ENCODE data around the gene DLST. TPM values are rescaled to one million over a fixed set of nuclear protein-coding genes. Genes with fewer than 3 reads are reported as not detected.

Gene DLST
- total and polyA plus RNA-seq, 4 experiments from 2014 or later, result 4.8 to 104 (median 56.0) TPM

DNA sequence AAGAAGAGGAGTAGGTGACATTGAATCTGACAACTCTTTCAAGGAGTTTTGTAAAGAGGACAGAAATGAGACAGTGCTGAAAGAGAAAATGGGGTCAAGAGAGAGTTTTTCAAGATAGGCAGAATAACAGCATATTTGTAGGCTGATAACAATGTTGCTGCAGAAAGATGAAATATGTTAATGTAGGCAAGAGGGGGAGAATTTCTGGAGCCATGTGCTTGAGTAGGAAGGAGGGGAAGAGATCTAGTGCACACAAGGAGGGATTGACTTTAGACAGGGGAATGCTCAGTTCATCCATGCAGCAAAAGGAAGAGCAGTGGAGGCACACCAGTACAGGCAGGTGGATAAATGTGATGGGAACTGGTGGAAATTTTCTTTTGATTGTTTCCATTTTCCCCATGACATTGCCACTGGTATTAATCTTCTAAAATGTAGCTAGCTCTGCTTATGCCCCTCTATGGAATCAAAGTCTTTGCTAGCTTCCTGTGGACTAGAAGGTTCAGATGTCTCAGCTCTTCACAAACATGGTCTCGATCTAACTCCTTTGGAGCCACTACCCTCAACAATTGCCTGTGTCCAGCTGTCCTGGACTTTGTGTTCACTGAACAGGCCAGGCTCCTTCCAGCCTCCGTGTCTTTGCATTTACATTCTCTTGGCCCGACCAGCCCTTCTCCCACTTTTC lies 14.9 kb upstream of the DLST start:
- Mint-ChIP-seq H3K4me3 (peak overlapping the region in 7 of 8 donors; percentile 0 to 77 (median 39)), H3K9me3 (no peaks in the 10 kb centered on the region), H3K27ac (peak overlapping the region; percentile 42 to 91 (median 62)), H3K27me3 (no peaks in the 10 kb centered on the region), H3K36me3 (no peaks in the 10 kb centered on the region), H3K4me1 (peaks cover 18 to 25% (median 21%) of the 10 kb centered on the region in 4 donors)
- intact Hi-C loops (cut with micrococcal nuclease), result loop anchor here (2.0 kb wide), 1 partner anchor 14 kb away; the partner anchor contains the start of gene DLST
- no peak overlapping the region for H3K4me3 ChIP-seq (ENCODE audit: low read length in 2 of 2)
- H3K27me3 ChIP-seq (ENCODE audit: insufficient read depth, low read length), result no peaks in the 10 kb centered on the region
- no peak overlapping the region for H3K27ac ChIP-seq (ENCODE audit: low read depth, low read length)
- no peaks in the 10 kb centered on the region for H3K9me3 ChIP-seq (ENCODE audit: control insufficient read depth in 1 of 2, low read length in 2 of 2)
- H3K4me1 ChIP-seq (ENCODE audit: insufficient read depth, low read length), result peaks cover 16% of the 10 kb centered on the region
- ChIA-PET POLR2A (ENCODE audit: partially characterized antibody) (interaction anchor here (1.2 to 8.8 kb wide), 4 partner anchors 10 to 137 kb away, joined by 3 to 94 read pairs (median 6); partner anchors contain the start of genes DLST and PROX2), CTCF (ENCODE audit: partially characterized antibody) (interaction anchor here (0.6 to 19.5 kb wide), 7 partner anchors 7 to 221 kb away, joined by 3 to 253 read pairs (median 3); partner anchors contain the start of gene PROX2)
- no peak for DNase-seq
- no peaks in the 10 kb centered on the region for H3K36me3 ChIP-seq (ENCODE audit: insufficient read depth, low read length)

DNA sequence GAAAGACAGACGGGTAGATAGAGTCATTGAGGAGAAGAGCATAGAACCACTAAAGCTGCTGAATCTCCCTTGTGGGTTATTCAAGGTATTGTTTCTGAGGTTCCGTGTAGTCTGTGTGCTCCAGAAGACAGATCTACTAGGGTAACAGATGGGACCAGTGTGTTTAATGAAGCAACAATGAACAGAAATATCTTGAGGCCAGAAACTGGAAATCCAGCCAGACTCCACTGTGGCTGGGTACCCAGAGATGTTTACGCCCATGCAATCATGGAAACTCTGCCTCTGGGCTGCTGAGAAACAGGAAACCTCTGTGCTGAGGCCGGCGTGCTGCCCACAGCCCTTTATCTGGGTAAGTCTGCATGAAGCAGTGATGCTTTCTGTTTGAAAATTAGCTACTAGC lies 14.0 kb upstream of the DLST start:
- Histone ChIP-seq H3K4me1 (ENCODE audit: insufficient read depth, low read length) (peaks cover 16% of the 10 kb centered on the region), H3K9me3 (ENCODE audit: control insufficient read depth in 1 of 2, low read length in 2 of 2) (no peaks in the 10 kb centered on the region), H3K36me3 (ENCODE audit: insufficient read depth, low read length) (no peaks in the 10 kb centered on the region), H3K4me3 (ENCODE audit: low read length in 2 of 2) (no peak overlapping the region), H3K27me3 (ENCODE audit: insufficient read depth, low read length) (no peaks in the 10 kb centered on the region), H3K27ac (ENCODE audit: low read depth, low read length) (no peak overlapping the region)
- CTCF ChIA-PET (ENCODE audit: partially characterized antibody), result interaction anchor here (0.8 to 19.5 kb wide), 9 partner anchors 8 to 221 kb away, joined by 3 to 253 read pairs (median 4); partner anchors contain the start of gene PROX2
- no peaks in the 10 kb centered on the region for H3K27me3 Mint-ChIP-seq
- intact Hi-C loops (cut with micrococcal nuclease), result loop anchor here (2.0 kb wide), 1 partner anchor 13 kb away; the partner anchor contains the start of gene DLST
- no peaks in the 10 kb centered on the region for H3K9me3 Mint-ChIP-seq
- POLR2A ChIA-PET (ENCODE audit: partially characterized antibody), result interaction anchor here (0.6 to 8.8 kb wide), 7 partner anchors 9 to 137 kb away, joined by 3 to 94 read pairs (median 4); partner anchors contain the start of genes DLST, PROX2 and YLPM1
- H3K36me3 Mint-ChIP-seq, result no peaks in the 10 kb centered on the region
- peak overlapping the region; percentile 28 to 88 (median 59) for H3K27ac Mint-ChIP-seq
- H3K4me1 Mint-ChIP-seq, result peaks cover 18 to 25% (median 21%) of the 10 kb centered on the region in 4 donors
- DNase-seq, result peak; percentile 41 to 66 (median 47)
- peak overlapping the region in 7 of 8 donors; percentile 21 to 77 (median 56) for H3K4me3 Mint-ChIP-seq

DNA sequence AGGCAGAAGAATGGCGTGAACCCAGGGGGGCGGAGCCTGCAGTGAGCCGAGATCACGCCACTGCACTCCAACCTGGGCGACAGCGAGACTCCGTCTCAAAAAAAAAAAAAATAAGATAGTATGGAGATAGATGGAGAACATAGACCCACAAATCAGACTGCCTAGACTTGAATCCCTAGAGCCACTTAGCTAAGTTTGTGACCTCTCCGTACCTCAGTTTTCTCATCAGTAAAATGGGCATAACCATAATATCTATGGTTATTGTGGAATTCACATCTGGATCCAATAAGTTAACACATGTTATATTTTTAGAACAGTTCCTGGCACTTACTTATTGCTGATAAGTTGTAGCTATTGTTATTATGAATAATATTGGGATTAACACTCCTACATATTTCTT lies 13.0 kb upstream of the DLST start:
- no peak overlapping the region for H3K4me3 ChIP-seq (ENCODE audit: low read length in 2 of 2)
- no peaks in the 10 kb centered on the region for H3K27me3 ChIP-seq (ENCODE audit: insufficient read depth, low read length)
- intact Hi-C loops (cut with micrococcal nuclease), result no loop called here
- H3K9me3 ChIP-seq (ENCODE audit: control insufficient read depth in 1 of 2, low read length in 2 of 2), result no peaks in the 10 kb centered on the region
- Mint-ChIP-seq H3K27me3 (no peaks in the 10 kb centered on the region), H3K36me3 (no peaks in the 10 kb centered on the region), H3K27ac (no peak overlapping the region), H3K4me1 (peaks cover 19 to 28% (median 23%) of the 10 kb centered on the region in 4 donors), H3K4me3 (no peak overlapping the region), H3K9me3 (no peaks in the 10 kb centered on the region)
- no peak overlapping the region for H3K27ac ChIP-seq (ENCODE audit: low read depth, low read length)
- DNase-seq, result no peak
- ChIA-PET CTCF (ENCODE audit: partially characterized antibody) (interaction anchor here (1.5 to 19.5 kb wide), 6 partner anchors 7 to 40 kb away, joined by 3 to 253 read pairs (median 12); partner anchors contain the start of gene PROX2), POLR2A (ENCODE audit: partially characterized antibody) (interaction anchor here (1.4 to 8.8 kb wide), 3 partner anchors 8 to 106 kb away, joined by 6 to 94 read pairs (median 9); partner anchors contain the start of genes DLST, PROX2 and YLPM1)
- no peaks in the 10 kb centered on the region for H3K36me3 ChIP-seq (ENCODE audit: insufficient read depth, low read length)
- peaks cover 16% of the 10 kb centered on the region for H3K4me1 ChIP-seq (ENCODE audit: insufficient read depth, low read length)

DNA sequence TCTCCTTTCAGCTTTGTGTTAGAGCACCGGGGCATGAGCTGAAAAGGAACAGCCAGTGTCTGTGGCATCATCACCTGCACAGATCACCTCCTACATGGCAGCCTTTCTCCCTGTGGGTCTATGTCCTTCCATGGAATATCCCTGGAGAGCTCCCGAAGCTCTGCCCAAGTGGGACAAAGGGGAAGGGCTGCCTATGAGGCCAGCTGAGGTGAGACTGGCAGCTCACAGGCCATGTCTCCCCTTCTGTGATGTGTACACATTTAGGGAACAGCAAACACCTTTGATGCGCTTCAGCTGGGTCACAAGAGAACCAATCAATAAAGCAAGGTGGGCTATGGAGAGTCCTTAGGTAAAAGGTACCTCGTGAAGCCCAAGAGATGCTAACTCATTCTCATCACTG lies 9.9 kb upstream of the DLST start:
- POLR2A ChIA-PET (ENCODE audit: partially characterized antibody), result interaction anchor here (0.9 to 8.8 kb wide), 4 partner anchors 11 to 17 kb away, joined by 3 to 94 read pairs (median 5); partner anchors contain the start of gene DLST
- no peak overlapping the region for H3K4me3 Mint-ChIP-seq
- CTCF ChIA-PET (ENCODE audit: partially characterized antibody), result interaction anchor here (0.9 to 19.5 kb wide), 7 partner anchors 9 to 35 kb away, joined by 3 to 253 read pairs (median 6); no protein-coding TSS in a partner anchor

DNA sequence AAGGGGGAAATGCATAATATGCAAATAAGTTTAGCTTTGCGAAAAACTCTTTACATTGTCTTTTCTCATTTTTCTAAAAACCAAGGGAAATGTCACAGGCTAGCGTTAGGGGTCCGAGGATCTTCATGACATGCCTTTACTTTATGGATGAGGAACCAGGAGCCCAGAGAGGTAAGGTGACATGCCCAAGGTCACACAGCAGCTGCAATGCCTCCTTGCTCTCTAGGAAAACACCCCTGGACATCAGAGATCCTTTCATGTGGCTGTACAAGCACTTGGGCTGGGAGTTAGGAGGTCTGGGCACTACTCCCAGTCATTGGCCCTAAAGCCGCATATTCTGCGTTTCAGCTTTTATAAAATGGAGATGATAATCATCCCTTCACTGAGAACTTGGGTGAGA lies 6.5 kb upstream of the DLST start:
- no peak overlapping the region for H3K27ac ChIP-seq (ENCODE audit: low read depth, low read length)
- H3K4me1 ChIP-seq (ENCODE audit: insufficient read depth, low read length), result peaks cover 17% of the 10 kb centered on the region
- Mint-ChIP-seq H3K4me3 (peak overlapping the region in 5 of 8 donors; percentile 18 to 77 (median 52)), H3K36me3 (no peaks in the 10 kb centered on the region), H3K27me3 (no peaks in the 10 kb centered on the region), H3K9me3 (no peaks in the 10 kb centered on the region), H3K27ac (peak overlapping the region in 4 of 7 donors; percentile 33 to 70 (median 60)), H3K4me1 (peaks cover 21 to 36% (median 29%) of the 10 kb centered on the region in 4 donors)
- no peaks in the 10 kb centered on the region for H3K27me3 ChIP-seq (ENCODE audit: insufficient read depth, low read length)
- POLR2A ChIA-PET (ENCODE audit: partially characterized antibody), result interaction anchor here (0.6 to 8.8 kb wide), 3 partner anchors 8 to 36 kb away, joined by 3 to 94 read pairs (median 4); partner anchors contain the start of gene DLST
- no peaks in the 10 kb centered on the region for H3K36me3 ChIP-seq (ENCODE audit: insufficient read depth, low read length)
- intact Hi-C loops (cut with micrococcal nuclease), result no loop called here
- H3K4me3 ChIP-seq (ENCODE audit: low read length in 2 of 2), result no peak overlapping the region
- CTCF ChIA-PET (ENCODE audit: partially characterized antibody), result interaction anchor here (1.0 to 19.5 kb wide), 3 partner anchors 7 to 31 kb away, joined by 3 to 253 read pairs (median 139); no protein-coding TSS in a partner anchor
- H3K9me3 ChIP-seq (ENCODE audit: control insufficient read depth in 1 of 2, low read length in 2 of 2), result no peaks in the 10 kb centered on the region
- DNase-seq, result no peak

More for the DNA sequence above, 9.9 kb upstream of the DLST start:
- Mint-ChIP-seq H3K27ac (peak overlapping the region in 1 of 7 donors; percentile 57), H3K4me1 (peaks cover 23 to 39% (median 30%) of the 10 kb centered on the region in 4 donors), H3K36me3 (no peaks in the 10 kb centered on the region), H3K27me3 (no peaks in the 10 kb centered on the region), H3K9me3 (no peaks in the 10 kb centered on the region)
- DNase-seq, result no peak
- H3K9me3 ChIP-seq (ENCODE audit: control insufficient read depth in 1 of 2, low read length in 2 of 2), result no peaks in the 10 kb centered on the region
- no peak overlapping the region for H3K27ac ChIP-seq (ENCODE audit: low read depth, low read length)
- intact Hi-C loops (cut with micrococcal nuclease), result no loop called here
- H3K4me3 ChIP-seq (ENCODE audit: low read length in 2 of 2), result no peak overlapping the region
- H3K4me1 ChIP-seq (ENCODE audit: insufficient read depth, low read length), result peaks cover 30% of the 10 kb centered on the region
- no peaks in the 10 kb centered on the region for H3K36me3 ChIP-seq (ENCODE audit: insufficient read depth, low read length)
- H3K27me3 ChIP-seq (ENCODE audit: insufficient read depth, low read length), result no peaks in the 10 kb centered on the region

DNA sequence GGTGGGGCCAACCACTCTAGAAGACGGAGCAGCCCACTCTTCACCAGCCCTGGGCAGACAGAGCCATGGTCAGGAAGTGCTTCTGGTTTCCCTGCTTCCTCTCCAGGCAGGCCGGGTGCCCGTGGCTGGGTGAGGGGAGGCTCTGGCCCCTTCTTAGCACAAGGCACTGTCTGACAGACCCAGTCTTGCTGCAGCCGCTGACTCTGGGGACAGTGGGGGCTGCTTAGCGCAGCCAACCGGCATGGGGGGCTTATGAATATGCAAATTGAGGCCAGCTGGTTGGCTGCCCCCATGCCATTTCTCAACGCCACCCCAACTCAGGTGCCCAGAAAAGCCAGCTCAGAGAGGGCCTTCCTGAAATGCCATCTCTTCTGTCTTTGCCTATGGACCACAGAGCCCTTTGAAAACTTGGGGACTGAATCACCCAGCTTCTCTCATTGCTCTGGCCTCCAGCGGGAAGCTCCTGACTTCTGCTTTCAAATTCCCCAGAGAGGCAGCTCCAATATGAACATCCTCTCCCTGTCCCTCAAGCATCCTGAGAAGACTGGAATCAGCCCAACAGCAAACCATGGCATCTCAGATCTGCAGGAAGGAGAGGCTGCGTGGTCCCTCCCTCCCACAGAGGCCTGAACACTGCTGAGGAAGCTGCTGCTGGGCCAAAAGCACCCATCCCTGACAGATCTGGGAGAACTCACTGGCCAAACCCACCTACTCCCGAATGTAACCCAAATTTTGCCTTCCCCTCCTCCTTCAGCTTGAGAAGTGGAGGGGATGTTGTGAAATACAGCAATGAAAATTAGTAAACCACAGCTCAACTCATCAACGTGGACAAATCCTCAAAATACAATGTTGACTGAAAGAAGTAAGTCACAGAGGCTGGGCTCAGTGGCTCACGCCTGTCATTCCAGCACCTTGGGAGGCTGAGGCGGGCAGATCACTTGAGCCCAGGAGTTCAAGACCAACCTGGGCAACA lies 5.5 kb upstream of the DLST start, which contains the start of gene PROX2:
Gene PROX2 (minus strand): TSS at position 205 of the 973 bp plus-strand sequence. CDS start 12,311 bp downstream, outside the sequence.
- Mint-ChIP-seq H3K9me3 (no peaks in the 10 kb centered on the region), H3K36me3 (peaks cover 0 to 4% of the 10 kb centered on the region in 2 donors), H3K27ac (peak within 1 kb of the TSS in 6 of 7 donors; percentile 58 to 95 (median 74)), H3K4me3 (peak within 1 kb of the TSS in 7 of 8 donors; percentile 37 to 77 (median 64)), H3K4me1 (peaks cover 26 to 47% (median 36%) of the 10 kb centered on the region in 4 donors), H3K27me3 (no peaks in the 10 kb centered on the region)
- H3K4me3 ChIP-seq (ENCODE audit: low read length in 2 of 2), result no peak within 1 kb of the TSS
- H3K9me3 ChIP-seq (ENCODE audit: control insufficient read depth in 1 of 2, low read length in 2 of 2), result no peaks in the 10 kb centered on the region
- no peaks in the 10 kb centered on the region for H3K36me3 ChIP-seq (ENCODE audit: insufficient read depth, low read length)
- DNase-seq, result no peak
- intact Hi-C loops (cut with micrococcal nuclease), result no loop called here
- no peaks in the 10 kb centered on the region for H3K27me3 ChIP-seq (ENCODE audit: insufficient read depth, low read length)
- no peak within 1 kb of the TSS for H3K27ac ChIP-seq (ENCODE audit: low read depth, low read length)
- H3K4me1 ChIP-seq (ENCODE audit: insufficient read depth, low read length), result peaks cover 27% of the 10 kb centered on the region
- ChIA-PET POLR2A (ENCODE audit: partially characterized antibody) (interaction anchor here (0.6 to 1.6 kb wide), 6 partner anchors 9 to 1087 kb away, joined by 3 to 9 read pairs (median 4); no protein-coding TSS in a partner anchor), CTCF (ENCODE audit: partially characterized antibody) (interaction anchor here (0.7 to 19.5 kb wide), 5 partner anchors 8 to 268 kb away, joined by 3 to 253 read pairs (median 4); no protein-coding TSS in a partner anchor)
